GM13976 (cell line): ENCODE results near the gene FAF1.

Source experiments
- DNase-seq: peaks from one replicate; pipeline ENCODE4 v3.0.0; 2012; ENCODE audit warnings: low spot score
- CTCF ChIP-seq: IDR thresholded peaks from 2 replicates; pipeline ENCODE4 v1.5.1; 2012; ENCODE audit warnings: borderline replicate concordance, mild to moderate bottlenecking; ENCODE audit not compliant: insufficient read depth; ENCODE audit errors: extremely low read depth, missing control alignments, control extremely low read depth
- in situ Hi-C: fragments of 300-500 bp; cut with MboI; formaldehyde crosslinking; loops from one replicate; pipeline ENCODE4 v1.12.0; 2022; ENCODE audit warnings: low sequenced_read_pairs, mixed read lengths, inconsistent platforms; ENCODE audit not compliant: unreplicated experiment

The FAF1 gene

GRCh38 chr1:50996083-50996482, 36.0 kb upstream of the FAF1 start:
- no peak for TF ChIP-seq CTCF
- in situ Hi-C loops: no loop called here
- no peak for DNase-seq

GRCh38 chr1:50995651-50996050, 35.6 kb upstream of the FAF1 start:
- in situ Hi-C loops: no loop called here
- TF ChIP-seq CTCF: no peak
- no peak for DNase-seq

- DNase-seq: no peak
- no peak for TF ChIP-seq CTCF
- in situ Hi-C loops: no loop called here
These were observed 34.9 kb upstream of the FAF1 start for GRCh38 chr1:50994997-50995396.

- in situ Hi-C loops: no loop called here
- TF ChIP-seq CTCF: no peak
- DNase-seq: no peak
These were observed 33.6 kb upstream of the FAF1 start for GRCh38 chr1:50993645-50994044.

GRCh38 chr1:50992532-50993318, 32.7 kb upstream of the FAF1 start:
- no peak for TF ChIP-seq CTCF
- no peak for DNase-seq
- in situ Hi-C loops: no loop called here

- no peak for TF ChIP-seq CTCF
- in situ Hi-C loops: no loop called here
- DNase-seq: no peak
These were observed 29.6 kb upstream of the FAF1 start for GRCh38 chr1:50989694-50990093.
